Measurements from ENCODE around the gene NIPSNAP2. TPM values are rescaled to one million over a fixed set of nuclear protein-coding genes. Genes with fewer than 3 reads are reported as not detected.
A peak's percentile ranks its signal among the peaks of the same experiment; 100 is the strongest.

NIPSNAP2 gene
- total and polyA plus RNA-seq, 2 of the 13 experiments (the other 11 are each of a cell fraction or from before 2014, with no cell fraction given), result 40.3 to 61.5 TPM

- TF ChIP-seq MLX (CRISPR knock-in tag; IDR thresholded peaks at IDR 0.05) (peak; percentile 75), ZNF574 (CRISPR knock-in tag; IDR thresholded peaks at IDR 0.05) (peak; percentile 72), GFI1 (CRISPR knock-in tag; IDR thresholded peaks at IDR 0.05; ENCODE audit: borderline replicate concordance) (peak; percentile 91), NR2F1 (CRISPR knock-in tag; IDR thresholded peaks at IDR 0.05) (peak; percentile 98 to 99), ZNF251 (CRISPR knock-in tag; IDR thresholded peaks at IDR 0.05) (no peak), LBX2 (CRISPR knock-in tag; IDR thresholded peaks at IDR 0.05; ENCODE audit: borderline replicate concordance) (no peak), PATZ1 (CRISPR knock-in tag; IDR thresholded peaks at IDR 0.05) (peak; percentile 70), HHEX (CRISPR knock-in tag; IDR thresholded peaks at IDR 0.05) (no peak; the same call in 1 of the 2 replicates), ZNF782 (CRISPR knock-in tag; IDR thresholded peaks at IDR 0.05; ENCODE audit: borderline replicate concordance) (no peak), ATF5 (CRISPR knock-in tag; IDR thresholded peaks at IDR 0.05; ENCODE audit: low read depth) (no peak), ZNF768 (CRISPR knock-in tag; IDR thresholded peaks at IDR 0.05) (no peak), RXRB (CRISPR knock-in tag; IDR thresholded peaks at IDR 0.05; ENCODE audit: borderline replicate concordance) (peak; percentile 96), HDAC1 (CRISPR knock-in tag; IDR thresholded peaks at IDR 0.05) (peak; percentile 89), RBAK (CRISPR knock-in tag; IDR thresholded peaks at IDR 0.05) (no peak)
Measured at GRCh38 chr7:56007167-56007652, 42.8 kb downstream of the NIPSNAP2 start (continued).
